Endothelial cell of umbilical vein (primary cell): Measurements from ENCODE around the gene NOL6.
"Not testable (repeated sequence)": the region's sequence is repeated elsewhere in the genome, so short reads cannot be mapped to it uniquely, and the experiment has no call there.

Source experiments
- JUN ChIP-seq: IDR thresholded peaks from 2 replicates; pipeline ENCODE4 v1.6.1; 2011; ENCODE audit warnings: borderline replicate concordance, low read depth; ENCODE audit not compliant: insufficient read length, insufficient read depth
- MAX ChIP-seq: IDR thresholded peaks from 2 replicates; pipeline ENCODE4 v1.6.1; 2011; ENCODE audit not compliant: insufficient read depth, insufficient read length
- POLR2A ChIP-seq: IDR thresholded peaks from 2 replicates; pipeline ENCODE4 v1.6.1; 2012; ENCODE audit warnings: low read depth, mild to moderate bottlenecking, control low read depth, low read length
- TF ChIP-seq, protein P1 (sequence below), 2 donors: IDR thresholded peaks; 1 replicate in 1 of 2; 2 replicates in 1 of 2; pipeline ENCODE4 v1.5.1; 2011; ENCODE audit warnings: low read length in 2 of 2, mild to moderate bottlenecking in 2 of 2, moderate library complexity in 2 of 2, control low read depth in 1 of 2, inconsistent platforms in 1 of 2, low read depth in 1 of 2; ENCODE audit not compliant: insufficient read depth in 1 of 2; ENCODE audit errors: extremely low read depth in 1 of 2

DNA sequence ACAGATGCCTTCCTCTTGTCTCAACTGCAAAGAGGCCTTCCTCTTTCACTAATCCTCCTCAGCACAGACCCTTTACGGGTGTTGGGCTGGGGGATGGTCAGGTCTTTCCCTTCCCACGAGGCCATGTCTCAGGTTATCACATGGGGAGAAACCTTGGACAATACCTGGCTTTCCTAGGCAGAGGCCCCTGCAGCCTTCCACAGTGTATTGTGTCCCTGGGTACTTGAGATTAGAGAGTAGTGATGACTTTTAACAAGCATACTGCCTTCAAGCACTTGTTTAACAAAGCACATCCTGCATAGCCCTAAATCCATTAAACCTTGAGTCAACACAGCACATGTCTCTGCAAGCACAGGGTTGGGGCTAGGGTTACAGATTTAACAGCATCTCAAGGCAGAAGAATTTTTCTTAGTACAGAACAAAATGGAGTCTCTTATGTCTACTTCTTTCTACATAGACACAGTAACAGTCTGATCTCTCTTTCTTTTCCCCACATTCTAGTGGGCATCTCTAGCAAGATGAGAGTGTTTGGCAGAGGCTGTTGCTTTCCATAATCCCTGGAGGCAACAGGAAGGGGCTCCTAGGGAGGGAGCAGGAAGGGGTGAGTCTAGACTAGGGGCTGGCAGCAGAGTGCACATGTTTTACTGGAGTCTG, 41.7 kb upstream of the NOL6 start:
- TF ChIP-seq, protein P1, sequence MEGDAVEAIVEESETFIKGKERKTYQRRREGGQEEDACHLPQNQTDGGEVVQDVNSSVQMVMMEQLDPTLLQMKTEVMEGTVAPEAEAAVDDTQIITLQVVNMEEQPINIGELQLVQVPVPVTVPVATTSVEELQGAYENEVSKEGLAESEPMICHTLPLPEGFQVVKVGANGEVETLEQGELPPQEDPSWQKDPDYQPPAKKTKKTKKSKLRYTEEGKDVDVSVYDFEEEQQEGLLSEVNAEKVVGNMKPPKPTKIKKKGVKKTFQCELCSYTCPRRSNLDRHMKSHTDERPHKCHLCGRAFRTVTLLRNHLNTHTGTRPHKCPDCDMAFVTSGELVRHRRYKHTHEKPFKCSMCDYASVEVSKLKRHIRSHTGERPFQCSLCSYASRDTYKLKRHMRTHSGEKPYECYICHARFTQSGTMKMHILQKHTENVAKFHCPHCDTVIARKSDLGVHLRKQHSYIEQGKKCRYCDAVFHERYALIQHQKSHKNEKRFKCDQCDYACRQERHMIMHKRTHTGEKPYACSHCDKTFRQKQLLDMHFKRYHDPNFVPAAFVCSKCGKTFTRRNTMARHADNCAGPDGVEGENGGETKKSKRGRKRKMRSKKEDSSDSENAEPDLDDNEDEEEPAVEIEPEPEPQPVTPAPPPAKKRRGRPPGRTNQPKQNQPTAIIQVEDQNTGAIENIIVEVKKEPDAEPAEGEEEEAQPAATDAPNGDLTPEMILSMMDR (IDR thresholded peaks at IDR 0.05; ENCODE audit: extremely low read depth in 1 of 2, insufficient read depth in 1 of 2, low read depth in 1 of 2, low read length in 2 of 2) = not testable (repeated sequence)
- not testable (repeated sequence) for TF ChIP-seq POLR2A, JUN, MAX
